Occipital lobe (tissue), 2 donors: ENCODE results near the gene DLG2. TPM values are rescaled to one million over a fixed set of nuclear protein-coding genes. Genes with fewer than 3 reads are reported as not detected.
"Not testable (repeated sequence)": the region's sequence is repeated elsewhere in the genome, so short reads cannot be mapped to it uniquely, and the experiment has no call there.

Experiments
- DNase-seq: peaks from one replicate; lab custom pipeline; 2025; lab: John Stamatoyannopoulos, UW
- total RNA-seq: library from RNA; depleted of rRNA; stranded (reverse); fragments of >200 nt; gene quantifications from one replicate; pipeline ENCODE4 v1.2.3, GENCODE V29; 2014

DLG2 gene
- total RNA-seq, 1 donor from 2014 or later = 353 TPM

- no peak for DNase-seq
These were observed 167.8 kb downstream of the DLG2 start for GRCh38 chr11:85459304-85459703.

GRCh38 chr11:85444479-85444878, 182.7 kb downstream of the DLG2 start:
- no peak for DNase-seq

DNA sequence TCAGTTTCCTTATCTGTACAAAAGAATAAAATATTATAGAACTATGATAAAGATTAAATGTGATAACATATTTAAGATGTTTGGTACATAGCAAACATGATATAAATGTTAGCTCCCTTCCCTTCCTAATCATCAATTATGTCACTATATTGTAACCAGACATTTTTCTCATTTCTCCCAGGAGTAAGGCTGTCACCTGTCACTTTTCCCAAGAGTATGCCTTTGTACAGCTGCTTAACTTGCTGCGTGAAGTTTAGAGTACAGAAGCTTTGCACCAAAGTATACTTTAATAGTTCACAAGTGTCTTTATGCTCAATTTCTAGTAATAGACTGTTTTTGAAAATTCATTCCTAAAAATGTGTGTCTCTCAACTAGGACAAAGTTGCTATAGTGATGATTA, 186.9 kb downstream of the DLG2 start:
- DNase-seq = no peak

GRCh38 chr11:85438328-85438727, 188.8 kb downstream of the DLG2 start:
- no peak for DNase-seq

DNA sequence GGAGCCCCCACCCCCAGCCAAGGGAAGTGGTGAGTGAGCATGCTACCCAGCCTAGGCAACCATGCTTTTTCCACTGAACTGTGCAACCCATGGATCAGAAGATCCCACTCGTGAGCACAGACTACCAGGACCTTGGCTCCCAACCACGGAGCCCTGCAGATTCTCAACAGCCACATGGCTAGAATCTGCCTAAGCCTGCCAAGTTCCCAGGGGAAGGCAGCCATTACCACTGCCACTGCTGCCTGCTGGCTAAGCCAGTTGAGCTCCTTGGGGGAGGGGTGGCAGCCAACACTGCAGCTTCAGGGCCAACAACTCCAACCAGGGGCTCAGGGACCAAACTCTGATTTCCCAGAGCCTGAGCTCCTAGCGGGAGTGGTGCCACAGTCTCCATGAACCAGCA, 195.8 kb downstream of the DLG2 start:
- no peak for DNase-seq

GRCh38 chr11:85423794-85424193, 203.3 kb downstream of the DLG2 start:
- DNase-seq = no peak

- DNase-seq = no peak
These were observed 203.8 kb downstream of the DLG2 start for GRCh38 chr11:85423316-85423715.

- DNase-seq = no peak
These were observed 213.0 kb downstream of the DLG2 start for GRCh38 chr11:85414175-85414574.

- DNase-seq = no peak
These were observed 219.5 kb downstream of the DLG2 start for GRCh38 chr11:85407648-85408047.

DNA sequence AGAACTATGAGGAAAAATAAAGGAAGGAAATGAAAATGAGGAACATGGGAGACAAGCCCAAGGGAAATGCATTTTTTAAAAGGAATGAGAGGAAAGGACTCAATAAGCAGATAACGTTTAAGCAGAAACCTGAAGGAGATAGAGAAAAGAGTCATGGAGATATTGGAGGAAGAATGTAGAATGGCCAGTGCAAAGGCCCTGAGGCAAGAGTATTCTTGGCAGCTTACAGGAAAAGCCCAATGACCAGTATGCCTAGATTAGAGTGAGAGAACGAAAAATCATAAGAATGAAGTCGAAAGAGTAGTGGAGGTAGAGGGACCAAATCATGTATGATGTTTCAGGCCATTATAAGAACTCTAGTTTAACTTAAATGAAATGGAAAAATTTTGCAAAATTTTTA, 220.3 kb downstream of the DLG2 start:
- DNase-seq = no peak

GRCh38 chr11:85406316-85406715, 220.8 kb downstream of the DLG2 start:
- no peak for DNase-seq

GRCh38 chr11:85395515-85396055, 231.6 kb downstream of the DLG2 start:
- not testable (repeated sequence) for DNase-seq

DNA sequence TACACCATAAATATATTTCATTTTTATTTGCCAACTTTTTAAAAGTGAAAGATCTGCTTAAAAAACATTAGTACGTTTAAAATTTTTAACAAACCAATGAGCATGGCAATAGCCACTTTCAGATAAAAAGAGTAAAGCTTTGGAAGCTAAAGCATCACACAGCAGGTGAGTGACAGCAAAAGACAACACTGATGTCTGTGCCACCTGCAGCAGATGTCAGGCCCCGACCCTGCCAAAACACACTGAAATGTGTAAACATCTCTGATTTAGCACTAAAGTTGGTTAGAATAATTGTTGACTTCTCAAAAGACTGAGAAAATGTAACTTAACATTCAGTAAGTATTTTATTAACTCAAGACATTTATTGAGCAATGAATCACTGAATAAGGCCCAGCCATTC, 232.9 kb downstream of the DLG2 start:
- DNase-seq = no peak

DNA sequence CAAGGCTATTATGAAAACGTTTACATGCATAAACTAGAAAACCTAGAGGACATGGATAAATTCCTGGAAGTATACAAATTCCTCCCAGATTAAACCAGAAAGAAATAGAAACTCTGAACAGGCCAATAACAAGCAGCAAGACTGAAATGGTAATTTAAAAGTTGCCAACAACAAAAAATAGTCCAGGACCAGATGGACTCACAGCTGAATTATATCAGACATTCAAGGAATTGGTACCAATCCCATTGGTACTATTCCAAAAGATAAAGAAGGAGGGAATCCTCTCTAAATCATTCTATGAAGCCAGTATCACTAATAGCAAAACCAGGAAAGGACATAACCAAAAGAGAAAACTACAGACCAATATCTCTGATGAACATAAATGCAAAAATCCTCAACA, 236.0 kb downstream of the DLG2 start:
- DNase-seq = no peak

GRCh38 chr11:85385547-85385946, 241.6 kb downstream of the DLG2 start:
- DNase-seq = no peak

DNA sequence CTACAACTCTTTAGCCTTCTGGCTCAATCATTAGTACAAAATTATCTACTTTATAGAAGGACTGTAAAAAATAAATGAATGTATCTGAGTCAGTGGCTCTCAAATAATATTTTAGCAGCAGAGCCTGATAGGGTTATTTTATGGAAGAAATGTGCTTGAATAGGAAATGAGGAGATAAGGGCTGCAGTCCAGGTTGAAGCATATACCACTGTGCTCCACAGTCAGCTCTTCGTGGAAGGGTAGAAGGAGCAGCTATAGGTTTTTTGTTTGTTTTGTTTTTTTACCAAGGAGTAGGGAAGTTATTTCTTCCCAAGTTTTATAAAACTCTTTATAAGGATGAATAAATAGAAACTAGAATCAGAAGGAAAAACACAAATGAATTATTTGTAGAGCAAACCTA, 242.0 kb downstream of the DLG2 start:
- DNase-seq = no peak

DNA sequence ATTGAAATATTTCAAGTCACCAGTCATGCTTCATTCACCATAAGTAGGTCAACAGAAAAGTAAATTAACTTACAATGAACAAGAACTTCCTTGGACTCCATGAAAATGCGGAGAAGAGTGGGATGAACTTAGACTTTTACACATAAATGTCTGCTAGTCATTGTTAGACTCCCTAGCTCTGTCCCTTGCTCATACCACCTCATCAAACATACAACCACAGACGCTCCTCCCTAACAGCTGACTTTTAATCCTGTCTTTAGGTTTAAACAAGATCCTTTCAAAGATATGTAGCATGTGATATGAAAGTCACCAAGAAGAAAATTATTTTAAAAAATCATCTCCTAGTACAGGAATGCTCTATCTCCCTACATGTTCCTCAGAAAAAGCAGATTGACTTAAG, 248.1 kb downstream of the DLG2 start:
- no peak for DNase-seq

GRCh38 chr11:85377901-85378300, 249.2 kb downstream of the DLG2 start:
- DNase-seq = no peak

DNA sequence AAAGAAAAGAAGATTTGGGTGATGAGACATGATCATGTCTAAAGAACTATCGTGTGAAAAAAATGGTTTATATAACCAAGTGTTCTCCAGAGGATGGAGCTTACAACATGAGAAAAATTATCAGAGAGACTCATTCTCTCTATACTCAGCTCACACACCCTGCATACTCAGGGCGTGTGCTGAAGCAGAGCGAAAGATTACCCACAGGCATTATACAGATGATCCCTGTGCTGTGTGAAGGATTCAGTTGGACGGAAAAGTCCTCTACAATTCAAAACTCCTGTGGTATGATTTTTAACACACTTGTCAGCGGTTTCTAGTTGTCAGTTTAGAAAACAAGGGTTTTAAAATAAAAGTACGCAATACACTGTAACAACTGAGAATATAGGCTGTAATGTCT, 267.3 kb downstream of the DLG2 start:
- DNase-seq = no peak

DNA sequence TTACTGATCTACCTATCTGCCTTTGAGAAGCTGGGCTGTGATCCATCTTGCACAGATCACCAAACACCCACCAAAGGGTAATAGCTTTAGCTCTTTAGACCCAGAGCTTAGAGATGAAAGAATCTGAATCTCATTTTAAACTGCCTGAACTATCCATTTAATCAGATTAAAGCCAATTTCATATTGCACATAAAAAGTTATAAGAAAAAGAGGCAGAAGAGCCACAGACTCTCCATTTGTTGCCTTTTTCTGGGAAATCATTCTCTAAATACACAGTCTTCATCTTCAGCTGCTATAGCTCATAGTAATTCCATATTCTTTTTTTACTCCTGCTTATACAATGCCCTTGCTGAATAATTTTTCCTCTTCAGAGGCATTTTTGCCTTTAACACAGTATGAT, 271.2 kb downstream of the DLG2 start:
- no peak for DNase-seq

DNA sequence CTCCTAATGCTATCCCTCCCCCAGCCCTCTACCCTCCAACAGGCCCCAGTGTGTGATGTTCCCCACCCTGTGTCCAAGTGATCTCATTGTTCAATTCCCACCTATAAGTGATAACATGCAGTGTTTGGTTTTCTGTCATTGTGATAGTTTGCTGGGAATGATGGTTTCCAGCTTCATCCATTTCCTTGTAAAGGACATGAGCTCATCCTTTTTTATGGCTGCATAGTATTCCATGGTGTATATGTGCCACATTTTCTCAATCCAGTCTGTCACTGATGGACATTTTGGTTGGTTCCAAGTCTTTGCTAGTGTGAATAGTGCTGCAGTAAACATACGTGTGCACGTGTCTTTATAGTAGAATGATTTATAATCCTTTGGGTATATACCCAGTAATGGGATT, 277.6 kb downstream of the DLG2 start:
- DNase-seq = not testable (repeated sequence)

GRCh38 chr11:85348945-85349344, 278.2 kb downstream of the DLG2 start:
- no peak for DNase-seq

GRCh38 chr11:85347291-85347690, 279.9 kb downstream of the DLG2 start:
- DNase-seq = no peak

GRCh38 chr11:85346484-85346883, 280.7 kb downstream of the DLG2 start:
- no peak for DNase-seq
